Non-pigmented ciliary epithelial cell (primary cell): Measurements from ENCODE around the gene EXOC3L1.

ENCODE experiments used
- DNase-seq: peaks from one replicate; pipeline ENCODE4 v3.0.0-alpha.2; 2010; ENCODE audit warnings: low read depth

The EXOC3L1 gene

GRCh38 chr16:67215706-67216105, 25.8 kb upstream of the EXOC3L1 start:
- DNase-seq, result no peak

GRCh38 chr16:67213197-67214019, 23.5 kb upstream of the EXOC3L1 start:
- DNase-seq, result no peak

GRCh38 chr16:67212766-67213165, 22.8 kb upstream of the EXOC3L1 start:
- DNase-seq, result no peak

- no peak for DNase-seq
These were observed 21.7 kb upstream of the EXOC3L1 start for GRCh38 chr16:67211674-67212073.

GRCh38 chr16:67210069-67210937, 20.4 kb upstream of the EXOC3L1 start:
- no peak for DNase-seq

GRCh38 chr16:67209565-67209964, 19.6 kb upstream of the EXOC3L1 start:
- DNase-seq, result no peak

- no peak for DNase-seq
These were observed 18.4 kb upstream of the EXOC3L1 start for GRCh38 chr16:67208154-67208896.

- no peak for DNase-seq
These were observed 17.5 kb upstream of the EXOC3L1 start for GRCh38 chr16:67207249-67208091.

GRCh38 chr16:67206838-67207248, 16.9 kb upstream of the EXOC3L1 start:
- no peak for DNase-seq

- no peak for DNase-seq
These were observed 16.3 kb upstream of the EXOC3L1 start for GRCh38 chr16:67206129-67206837.

GRCh38 chr16:67204076-67204475, 14.1 kb upstream of the EXOC3L1 start:
- DNase-seq, result no peak

- no peak for DNase-seq
These were observed 13.1 kb upstream of the EXOC3L1 start for GRCh38 chr16:67202956-67203493.

- no peak for DNase-seq
These were observed 12.5 kb upstream of the EXOC3L1 start for GRCh38 chr16:67202426-67202825.

GRCh38 chr16:67201411-67202345, 11.7 kb upstream of the EXOC3L1 start:
- no peak for DNase-seq

GRCh38 chr16:67200491-67200890, 10.6 kb upstream of the EXOC3L1 start:
- DNase-seq, result no peak

GRCh38 chr16:67199808-67200198, 9.9 kb upstream of the EXOC3L1 start:
- DNase-seq, result no peak

GRCh38 chr16:67199011-67199807, 9.3 kb upstream of the EXOC3L1 start, which contains the start of gene ELMO3:
TSS of gene ELMO3 (plus strand) at chr16:67199131. CDS start at chr16:67199327, 196 bp downstream.
- DNase-seq, result no peak

- no peak for DNase-seq
These were observed 8.3 kb upstream of the EXOC3L1 start for GRCh38 chr16:67198238-67198734.
